ENCODE data around the gene CYRIA.

CYRIA gene

GRCh38 chr2:16656784-16657391, 8.7 kb downstream of the CYRIA start:
- H3K79me2 ChIP-seq (ENCODE audit: insufficient read depth, low read length): no peaks in the 10 kb centered on the region
- no peaks in the 10 kb centered on the region for H4K20me1 ChIP-seq (ENCODE audit: insufficient read depth, low read length, poor library complexity, severe bottlenecking)
- H3K27me3 ChIP-seq (ENCODE audit: insufficient read depth, low read length, poor library complexity, severe bottlenecking): no peaks in the 10 kb centered on the region
- H3K9me2 ChIP-seq (replicated peaks; ENCODE audit: low read depth, low read length): no peaks in the 10 kb centered on the region
- H3F3A ChIP-seq (ENCODE audit: low read depth): no peaks in the 10 kb centered on the region
- no peak overlapping the region for H2AFZ ChIP-seq (ENCODE audit: low read length)
- no peak overlapping the region for H3K4me2 ChIP-seq (ENCODE audit: low read depth, low read length, poor library complexity, severe bottlenecking)
- H3K4me1 ChIP-seq (ENCODE audit: insufficient read depth, low read length, poor library complexity, severe bottlenecking): peaks cover 45% of the 10 kb centered on the region
- no peaks in the 10 kb centered on the region for H3K9me3 ChIP-seq (ENCODE audit: insufficient read depth, low read depth, low read length)
- no peak overlapping the region for H3K4me3 ChIP-seq (ENCODE audit: low read length, poor library complexity, severe bottlenecking)
- H3K9ac ChIP-seq (ENCODE audit: low read depth, low read length, poor library complexity, severe bottlenecking): no peak overlapping the region
- TF ChIP-seq EZH2phosphoT487 (IDR thresholded peaks at IDR 0.05; ENCODE audit: borderline replicate concordance): no peak
- TF ChIP-seq, protein P1, sequence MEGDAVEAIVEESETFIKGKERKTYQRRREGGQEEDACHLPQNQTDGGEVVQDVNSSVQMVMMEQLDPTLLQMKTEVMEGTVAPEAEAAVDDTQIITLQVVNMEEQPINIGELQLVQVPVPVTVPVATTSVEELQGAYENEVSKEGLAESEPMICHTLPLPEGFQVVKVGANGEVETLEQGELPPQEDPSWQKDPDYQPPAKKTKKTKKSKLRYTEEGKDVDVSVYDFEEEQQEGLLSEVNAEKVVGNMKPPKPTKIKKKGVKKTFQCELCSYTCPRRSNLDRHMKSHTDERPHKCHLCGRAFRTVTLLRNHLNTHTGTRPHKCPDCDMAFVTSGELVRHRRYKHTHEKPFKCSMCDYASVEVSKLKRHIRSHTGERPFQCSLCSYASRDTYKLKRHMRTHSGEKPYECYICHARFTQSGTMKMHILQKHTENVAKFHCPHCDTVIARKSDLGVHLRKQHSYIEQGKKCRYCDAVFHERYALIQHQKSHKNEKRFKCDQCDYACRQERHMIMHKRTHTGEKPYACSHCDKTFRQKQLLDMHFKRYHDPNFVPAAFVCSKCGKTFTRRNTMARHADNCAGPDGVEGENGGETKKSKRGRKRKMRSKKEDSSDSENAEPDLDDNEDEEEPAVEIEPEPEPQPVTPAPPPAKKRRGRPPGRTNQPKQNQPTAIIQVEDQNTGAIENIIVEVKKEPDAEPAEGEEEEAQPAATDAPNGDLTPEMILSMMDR (conservative IDR thresholded peaks at IDR 0.05; ENCODE audit: low read length): no peak
- no peaks in the 10 kb centered on the region for H3K36me3 ChIP-seq (ENCODE audit: insufficient read depth, low read length)

DNA sequence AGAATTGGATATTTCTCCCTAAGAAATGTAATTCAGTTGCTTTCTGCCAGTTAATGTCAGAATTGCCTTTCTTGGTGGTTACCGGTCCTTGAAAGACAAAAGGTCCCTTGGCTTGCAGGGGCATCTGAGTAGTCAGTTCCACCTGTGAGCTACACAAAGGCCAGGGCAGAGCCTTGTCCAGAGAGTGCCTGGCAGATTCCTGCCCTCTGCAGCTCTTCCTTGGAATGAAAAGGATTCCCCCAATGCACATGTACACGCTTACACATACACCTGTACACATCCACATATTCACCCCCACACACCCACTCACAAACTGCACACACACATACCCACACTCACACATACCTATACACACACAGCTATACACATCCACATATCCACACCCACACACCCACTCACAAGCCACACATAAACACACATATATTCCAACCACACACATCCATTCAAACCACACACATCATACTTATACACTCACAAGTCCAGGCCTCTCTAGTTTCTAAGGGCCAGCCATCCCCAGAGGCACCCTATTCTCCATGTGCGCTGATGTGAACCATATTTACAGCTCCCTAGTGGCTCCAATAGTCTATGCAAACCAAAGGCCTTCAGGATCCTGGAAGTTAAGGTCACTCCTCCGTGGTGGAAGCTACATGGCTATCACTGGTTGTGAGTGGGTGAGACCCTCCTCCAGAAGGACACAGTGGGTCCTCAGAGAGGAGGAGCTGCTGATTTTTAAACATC, 9.6 kb downstream of the CYRIA start:
- no peak overlapping the region for H3K4me3 ChIP-seq (ENCODE audit: low read length, poor library complexity, severe bottlenecking)
- no peak for TF ChIP-seq EZH2phosphoT487 (IDR thresholded peaks at IDR 0.05; ENCODE audit: borderline replicate concordance)

DNA sequence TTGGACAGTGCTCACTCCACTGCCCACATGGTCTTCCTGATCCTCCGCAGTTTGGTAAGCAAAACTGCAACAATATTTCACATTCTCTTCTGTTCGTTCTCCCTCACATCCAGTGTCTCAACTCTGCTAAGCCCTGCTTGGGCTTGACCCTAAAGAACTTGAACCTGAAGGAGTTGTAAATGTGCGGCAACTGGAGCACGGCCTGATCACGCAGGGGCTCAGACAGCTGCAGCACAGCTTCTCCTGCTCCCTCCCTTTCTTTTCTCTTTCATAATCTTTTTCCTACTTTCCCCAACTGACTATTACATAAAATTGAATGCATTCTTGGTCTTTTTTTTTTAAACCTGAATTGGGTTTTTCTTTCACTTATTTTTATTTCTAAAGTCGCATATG, 10.2 kb downstream of the CYRIA start:
- Histone ChIP-seq H3K4me2 (ENCODE audit: low read depth, low read length, poor library complexity, severe bottlenecking) (no peak overlapping the region), H3K9ac (ENCODE audit: low read depth, low read length, poor library complexity, severe bottlenecking) (peak overlapping the region; percentile 5)

More for the DNA sequence above, 9.6 kb downstream of the CYRIA start:
- Histone ChIP-seq H3F3A (ENCODE audit: low read depth) (no peaks in the 10 kb centered on the region), H3K9me3 (ENCODE audit: insufficient read depth, low read depth, low read length) (no peaks in the 10 kb centered on the region), H3K9me2 (replicated peaks; ENCODE audit: low read depth, low read length) (no peaks in the 10 kb centered on the region), H3K9ac (ENCODE audit: low read depth, low read length, poor library complexity, severe bottlenecking) (peak overlapping the region; percentile 5), H3K4me1 (ENCODE audit: insufficient read depth, low read length, poor library complexity, severe bottlenecking) (peaks cover 44% of the 10 kb centered on the region), H3K4me2 (ENCODE audit: low read depth, low read length, poor library complexity, severe bottlenecking) (no peak overlapping the region), H3K79me2 (ENCODE audit: insufficient read depth, low read length) (no peaks in the 10 kb centered on the region), H3K36me3 (ENCODE audit: insufficient read depth, low read length) (no peaks in the 10 kb centered on the region), H4K20me1 (ENCODE audit: insufficient read depth, low read length, poor library complexity, severe bottlenecking) (no peaks in the 10 kb centered on the region), H2AFZ (ENCODE audit: low read length) (no peak overlapping the region), H3K27me3 (ENCODE audit: insufficient read depth, low read length, poor library complexity, severe bottlenecking) (no peaks in the 10 kb centered on the region)

More for the DNA sequence above, 10.2 kb downstream of the CYRIA start:
- no peaks in the 10 kb centered on the region for H3K27me3 ChIP-seq (ENCODE audit: insufficient read depth, low read length, poor library complexity, severe bottlenecking)
- H4K20me1 ChIP-seq (ENCODE audit: insufficient read depth, low read length, poor library complexity, severe bottlenecking): no peaks in the 10 kb centered on the region
- H3K9me2 ChIP-seq (replicated peaks; ENCODE audit: low read depth, low read length): no peaks in the 10 kb centered on the region
- no peak overlapping the region for H2AFZ ChIP-seq (ENCODE audit: low read length)
- peaks cover 44% of the 10 kb centered on the region for H3K4me1 ChIP-seq (ENCODE audit: insufficient read depth, low read length, poor library complexity, severe bottlenecking)
- no peaks in the 10 kb centered on the region for H3K36me3 ChIP-seq (ENCODE audit: insufficient read depth, low read length)
- H3F3A ChIP-seq (ENCODE audit: low read depth): no peaks in the 10 kb centered on the region
- no peak for TF ChIP-seq EZH2phosphoT487 (IDR thresholded peaks at IDR 0.05; ENCODE audit: borderline replicate concordance)
- TF ChIP-seq, protein P1 (conservative IDR thresholded peaks at IDR 0.05; ENCODE audit: low read length): no peak
- no peaks in the 10 kb centered on the region for H3K79me2 ChIP-seq (ENCODE audit: insufficient read depth, low read length)
- H3K4me3 ChIP-seq (ENCODE audit: low read length, poor library complexity, severe bottlenecking): no peak overlapping the region
- no peaks in the 10 kb centered on the region for H3K9me3 ChIP-seq (ENCODE audit: insufficient read depth, low read depth, low read length)

Measured in Loucy (cell line).